Aorta (tissue), 5 donors: ENCODE results near the gene MSS51. TPM values are rescaled to one million over a fixed set of nuclear protein-coding genes. Genes with fewer than 3 reads are reported as not detected.

Experiments used
- ATAC-seq: fragments of 200-7000 bp; cut with Tn5 transposase; one replicate; pipeline ENCODE4 v1.9.1; 2022; ENCODE audit warnings: moderate library complexity; ENCODE audit not compliant: low FRiP score
- DNase-seq, 2 donors: peaks; one replicate each; pipeline ENCODE4 v3.0.0-alpha.2; 2020
- H3K27ac ChIP-seq, 2 donors: one replicate each; pipeline ENCODE4 v1.5.1; 2013; ENCODE audit warnings: low read length in 2 of 2, mild to moderate bottlenecking in 2 of 2, moderate library complexity in 2 of 2, control low read depth in 1 of 2, inconsistent platforms in 1 of 2, low read depth in 1 of 2
- H3K27me3 ChIP-seq, 2 donors: one replicate each; pipeline ENCODE4 v1.6.1; 2013; ENCODE audit warnings: control low read depth in 1 of 2, low read length in 1 of 2, mild to moderate bottlenecking in 1 of 2, moderate library complexity in 1 of 2; ENCODE audit not compliant: insufficient read depth in 2 of 2, control insufficient read depth in 1 of 2
- H3K36me3 ChIP-seq, 2 donors: one replicate each; pipeline ENCODE4 v1.6.1; 2013; ENCODE audit warnings: control low read depth in 1 of 2, low read length in 1 of 2, mild to moderate bottlenecking in 1 of 2; ENCODE audit not compliant: insufficient read depth in 2 of 2, control insufficient read depth in 1 of 2
- H3K4me1 ChIP-seq, 2 donors: one replicate each; pipeline ENCODE4 v1.6.1; 2013; ENCODE audit warnings: low read length in 2 of 2, control low read depth in 1 of 2, mild to moderate bottlenecking in 1 of 2, moderate library complexity in 1 of 2; ENCODE audit not compliant: insufficient read depth in 2 of 2, control insufficient read depth in 1 of 2
- H3K4me3 ChIP-seq, 2 donors: one replicate each; pipeline ENCODE4 v1.5.1; 2013; ENCODE audit warnings: low read length in 2 of 2, control low read depth in 1 of 2, mild to moderate bottlenecking in 1 of 2
- H3K9me3 ChIP-seq: one replicate; pipeline ENCODE4 v1.6.1; 2013; ENCODE audit warnings: mild to moderate bottlenecking, low read length; ENCODE audit not compliant: control insufficient read depth
- WGBS, 2 donors: extraction: QIAGEN DNeasy Blood & Tissue Kit; methylation state at CpG; one replicate each; pipeline ENCODE4 v1.1.7; 2013; 5-methylcytosine and 5-hydroxymethylcytosine counted together
- intact Hi-C, 2 donors: fragments of 100-400 bp; cut with DNase I; formaldehyde crosslinking; loops; one replicate each; pipeline versions ENCODE4 v1.14.2 to v1.15.0; 2022
- polyA plus RNA-seq, 2 donors: library from polyadenylated mRNA; stranded (reverse); fragments of 200-250 nt; gene quantifications; one replicate each; pipeline ENCODE4 v1.2.3, GENCODE V29; 2013
- total RNA-seq, 2 donors: library from RNA; stranded (reverse); fragmentation: NEBNext Ultra II Directional; extraction: Animal tissue kit (Norgen Biotek cat#: 25700); gene quantifications; one replicate each; pipeline ENCODE4 v1.2.1, GENCODE V29; 2021
- donor health status: healthy with polysubstance abuse.
- donor health status: Bipolar disorder and iron deficiency.
- donor health status: DM: no; HTN: no; CAD: no.
- donor health status: DM: no; HTN: no; CAD: no.
- donor health status: DM: yes; HTN: yes; CAD: no.

The MSS51 gene
- total and polyA plus RNA-seq, 4 donors: 1.7 to 6.3 (median 2.3) TPM

DNA sequence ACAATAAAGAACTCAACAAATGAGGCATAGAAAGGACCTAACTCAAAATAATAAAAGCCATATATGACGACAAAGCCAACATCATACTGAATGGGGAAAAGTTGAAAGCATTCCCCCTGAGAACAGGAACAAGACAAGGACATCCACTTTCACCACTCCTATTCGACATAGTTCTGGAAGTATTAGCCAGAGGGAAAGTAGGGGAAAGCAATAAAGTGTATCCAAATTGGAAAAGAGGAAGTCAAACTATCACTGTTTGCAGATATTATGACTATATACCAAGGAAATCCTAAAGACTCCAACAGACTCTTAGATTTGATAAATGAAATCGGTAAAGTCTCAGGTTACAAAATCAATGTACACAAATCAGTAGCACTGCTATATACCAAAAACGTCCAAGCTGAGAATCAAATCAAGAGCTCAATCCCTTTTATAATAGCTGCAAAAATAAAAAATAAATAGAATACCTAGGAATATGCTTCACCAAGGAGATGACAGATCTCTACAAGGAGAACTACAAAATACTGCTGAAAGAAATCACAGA lies 24.3 kb downstream of the MSS51 start:
- H3K27me3 ChIP-seq: no peaks in the 10 kb centered on the region
- no peak overlapping the region for H3K4me3 ChIP-seq
- H3K4me1 ChIP-seq: no peaks in the 10 kb centered on the region
- ATAC-seq: no peak
- H3K9me3 ChIP-seq: no peaks in the 10 kb centered on the region
- WGBS, 2 donors: 77 to 78% methylated on average over 4 of the region's 4 CpGs
- no peak overlapping the region for H3K27ac ChIP-seq
- DNase-seq: no peak
- intact Hi-C loops: no loop called here
- H3K36me3 ChIP-seq: peaks cover 0 to 2% of the 10 kb centered on the region in 2 donors

DNA sequence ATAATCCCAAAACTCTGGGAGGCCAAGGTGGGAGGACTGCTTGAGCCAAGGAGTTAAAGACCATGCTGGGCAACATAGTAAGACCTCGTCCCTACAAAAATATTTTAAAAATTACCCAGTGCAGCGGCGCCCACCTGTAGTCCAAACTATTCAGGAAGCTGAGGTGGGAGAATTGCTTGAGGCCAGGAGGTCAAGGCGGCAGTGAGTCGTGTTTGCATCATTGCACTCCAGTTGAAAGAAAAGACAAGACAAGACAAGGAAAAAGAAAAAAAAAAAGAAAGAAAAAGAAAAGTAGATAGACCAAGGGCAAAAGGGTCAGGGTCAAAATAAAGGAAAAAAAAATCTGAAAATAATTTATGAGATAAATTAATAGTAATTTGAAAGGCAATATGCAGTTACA lies 25.3 kb downstream of the MSS51 start:
- Histone ChIP-seq H3K27ac (no peak overlapping the region), H3K9me3 (no peaks in the 10 kb centered on the region), H3K4me1 (no peaks in the 10 kb centered on the region), H3K4me3 (no peak overlapping the region), H3K36me3 (peaks cover 0 to 2% of the 10 kb centered on the region in 2 donors), H3K27me3 (no peaks in the 10 kb centered on the region)
- intact Hi-C loops: no loop called here
- ATAC-seq (no peak), DNase-seq (no peak)
- 91 to 92% methylated on average over 5 of the region's 5 CpGs for WGBS, 2 donors

DNA sequence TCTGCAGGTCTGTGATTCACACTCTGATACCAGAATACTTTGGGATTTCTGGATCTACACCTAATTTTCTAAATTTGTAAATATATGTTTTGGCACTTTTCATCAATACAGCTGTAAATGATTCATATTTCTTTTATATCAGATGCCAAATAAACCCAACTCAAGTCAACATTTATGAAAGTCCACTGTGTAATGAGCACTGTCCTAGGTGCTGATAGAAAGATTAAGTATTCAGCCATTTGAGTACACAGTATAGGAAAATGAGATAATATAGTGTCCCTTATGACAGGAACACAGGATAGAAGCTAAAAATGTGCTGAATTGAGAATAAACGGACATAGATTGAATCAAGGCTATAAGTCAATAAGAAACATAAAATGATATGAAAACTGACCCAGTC lies 25.9 kb downstream of the MSS51 start:
- no peak overlapping the region for H3K4me3 ChIP-seq
- no peak for DNase-seq
- peaks cover 0 to 2% of the 10 kb centered on the region in 2 donors for H3K36me3 ChIP-seq
- H3K4me1 ChIP-seq: no peaks in the 10 kb centered on the region
- WGBS, 2 donors: 89 to 93% methylated on average over 1 of the region's 1 CpG
- H3K27me3 ChIP-seq: no peaks in the 10 kb centered on the region
- no peaks in the 10 kb centered on the region for H3K9me3 ChIP-seq
- no peak for ATAC-seq
- no peak overlapping the region for H3K27ac ChIP-seq
- intact Hi-C loops: no loop called here

DNA sequence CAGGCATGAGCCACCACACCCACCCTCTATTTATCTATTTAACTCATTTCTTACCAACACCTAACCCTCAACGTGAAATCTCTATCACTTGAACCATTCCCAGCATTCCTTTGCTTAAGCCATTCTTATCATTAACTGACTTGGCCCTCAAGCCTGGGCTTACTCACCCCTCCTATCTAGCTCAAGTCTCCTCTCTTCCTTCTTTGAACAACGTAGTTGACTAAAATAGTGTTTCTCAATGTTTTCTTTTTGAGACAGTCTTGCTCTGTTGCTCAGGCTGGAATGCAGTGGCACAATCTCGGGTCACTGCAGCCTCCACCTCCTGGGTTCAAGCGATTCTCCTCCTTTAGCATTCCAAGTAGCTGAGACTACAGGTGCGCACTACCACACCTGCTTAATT lies 26.5 kb downstream of the MSS51 start:
- Histone ChIP-seq H3K4me3 (no peak overlapping the region), H3K36me3 (peaks cover 0 to 2% of the 10 kb centered on the region in 2 donors), H3K27ac (no peak overlapping the region), H3K4me1 (no peaks in the 10 kb centered on the region), H3K9me3 (no peaks in the 10 kb centered on the region), H3K27me3 (no peaks in the 10 kb centered on the region)
- intact Hi-C loops: no loop called here
- WGBS, 2 donors: 46 to 55% methylated on average over 5 of the region's 5 CpGs
- ATAC-seq (no peak), DNase-seq (no peak)

DNA sequence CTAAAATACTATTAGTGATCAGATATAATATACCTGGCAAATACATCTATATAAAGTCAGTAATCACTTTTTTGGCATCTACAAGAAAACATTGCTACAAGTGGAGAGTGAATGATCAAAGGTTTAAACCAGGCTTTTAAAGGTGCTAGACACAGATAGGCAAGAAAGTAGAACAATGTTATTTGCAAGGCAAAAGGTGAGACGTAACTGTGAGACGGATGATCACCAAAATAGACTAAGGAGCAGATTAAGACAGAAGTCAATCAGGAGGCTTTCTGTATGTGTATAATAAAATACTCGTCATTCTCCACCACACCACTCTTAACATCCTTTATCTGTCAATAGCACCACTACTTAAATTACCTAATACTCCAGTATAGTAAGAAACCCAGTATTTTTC lies 27.8 kb downstream of the MSS51 start:
- no peak overlapping the region for H3K4me3 ChIP-seq
- WGBS, 2 donors: 93 to 94% methylated on average over 3 of the region's 3 CpGs
- peaks cover under 1 to 2% of the 10 kb centered on the region in 2 donors for H3K36me3 ChIP-seq
- H3K9me3 ChIP-seq: no peaks in the 10 kb centered on the region
- H3K4me1 ChIP-seq: no peaks in the 10 kb centered on the region
- no peaks in the 10 kb centered on the region for H3K27me3 ChIP-seq
- DNase-seq (no peak), ATAC-seq (no peak)
- no peak overlapping the region for H3K27ac ChIP-seq
- intact Hi-C loops: no loop called here

DNA sequence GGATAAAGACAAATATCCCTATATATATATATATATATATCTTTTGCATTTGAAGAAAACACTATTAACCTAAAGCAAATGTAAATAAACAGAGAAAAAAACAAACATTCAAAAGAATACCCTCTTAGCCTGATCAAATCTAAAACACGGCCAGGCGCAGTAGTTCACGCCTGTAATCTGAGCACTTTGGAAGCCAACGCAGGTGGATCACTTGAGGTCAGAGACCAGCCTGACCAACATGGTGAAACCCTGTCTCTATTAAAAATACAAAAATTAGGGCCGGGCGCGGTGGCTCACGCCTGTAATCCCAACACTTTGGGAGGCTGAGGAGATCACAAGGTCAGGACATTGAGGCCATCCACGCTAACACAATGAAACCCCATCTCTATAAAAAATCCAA lies 28.7 kb downstream of the MSS51 start:
- WGBS, 2 donors: 96% methylated on average over 9 of the region's 9 CpGs
- H3K36me3 ChIP-seq: peaks cover 2% of the 10 kb centered on the region in 2 donors
- intact Hi-C loops: no loop called here
- no peak overlapping the region for H3K27ac ChIP-seq
- no peak for DNase-seq
- ATAC-seq: no peak
- no peaks in the 10 kb centered on the region for H3K9me3 ChIP-seq
- H3K4me3 ChIP-seq: no peak overlapping the region
- no peaks in the 10 kb centered on the region for H3K4me1 ChIP-seq
- H3K27me3 ChIP-seq: no peaks in the 10 kb centered on the region

DNA sequence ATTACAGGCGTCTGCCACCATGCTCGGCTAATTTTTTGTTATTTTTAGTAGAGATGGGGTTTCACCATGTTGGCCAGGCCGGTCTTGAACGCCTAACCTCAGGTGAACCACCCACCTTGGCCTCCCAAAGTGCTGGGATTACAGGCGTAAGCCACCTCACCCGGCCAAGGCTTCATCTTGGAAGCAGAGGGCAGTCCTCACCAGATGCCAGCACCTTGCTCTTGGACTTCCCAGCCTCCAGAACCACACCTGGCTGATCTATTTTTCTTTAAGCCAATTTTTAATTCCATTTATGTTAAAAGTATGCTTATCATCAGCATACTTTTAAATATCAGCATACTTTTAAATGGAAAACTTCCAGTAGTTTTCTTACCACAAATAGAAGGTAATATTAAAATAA lies 31.7 kb downstream of the MSS51 start:
- no peak overlapping the region for H3K4me3 ChIP-seq
- H3K27ac ChIP-seq: no peak overlapping the region
- DNase-seq: no peak
- H3K36me3 ChIP-seq: peaks cover 2 to 3% of the 10 kb centered on the region in 2 donors
- no peak for ATAC-seq
- no peaks in the 10 kb centered on the region for H3K9me3 ChIP-seq
- H3K27me3 ChIP-seq: no peaks in the 10 kb centered on the region
- WGBS, 2 donors: 93 to 98% methylated on average over 6 of the region's 6 CpGs
- H3K4me1 ChIP-seq: no peaks in the 10 kb centered on the region
- intact Hi-C loops: no loop called here

DNA sequence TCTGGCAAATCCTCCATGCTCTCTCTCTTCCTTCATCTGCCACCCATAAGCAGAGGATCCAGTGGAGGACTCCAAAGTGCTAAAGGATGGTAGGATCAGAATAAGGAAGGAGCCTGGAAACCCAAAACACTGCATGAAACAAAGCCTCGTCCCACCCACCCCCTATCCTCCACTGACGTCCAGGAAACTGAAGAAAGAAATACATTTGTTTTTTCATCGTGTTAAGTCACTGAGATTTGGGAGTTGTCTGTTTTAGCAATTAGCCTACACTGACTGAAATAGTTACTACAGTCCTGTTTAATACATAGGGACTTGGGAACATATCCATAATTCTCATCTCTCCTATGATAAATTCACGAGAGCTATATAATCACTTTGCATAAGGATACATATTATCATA lies 34.3 kb downstream of the MSS51 start:
- no peaks in the 10 kb centered on the region for H3K9me3 ChIP-seq
- H3K4me1 ChIP-seq: no peaks in the 10 kb centered on the region
- no peaks in the 10 kb centered on the region for H3K27me3 ChIP-seq
- ATAC-seq (no peak), DNase-seq (no peak)
- WGBS, 2 donors: 64 to 74% methylated on average over 4 of the region's 4 CpGs
- no peak overlapping the region for H3K4me3 ChIP-seq
- intact Hi-C loops: no loop called here
- H3K36me3 ChIP-seq: peaks cover 3 to 5% of the 10 kb centered on the region in 2 donors
- no peak overlapping the region for H3K27ac ChIP-seq

DNA sequence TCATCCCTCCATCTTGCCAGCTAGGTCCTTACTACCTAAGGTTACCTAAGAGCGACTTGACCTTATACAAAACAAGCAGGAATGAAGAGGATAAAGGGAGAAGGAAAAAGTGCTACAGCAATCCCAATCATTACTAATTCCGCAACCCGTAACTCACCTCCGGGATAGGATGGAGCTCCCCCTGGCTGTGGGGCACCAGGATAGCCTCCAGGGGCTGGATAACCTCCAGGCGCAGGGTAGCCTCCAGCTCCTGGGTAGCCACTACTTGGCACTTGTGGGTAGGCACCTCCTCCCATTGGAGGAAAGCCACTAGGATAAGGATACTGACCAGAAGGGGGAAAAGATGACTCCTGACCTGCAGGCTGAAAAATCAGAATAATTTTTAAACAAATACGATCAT lies 35.3 kb downstream of the MSS51 start:
- no peak for DNase-seq
- H3K9me3 ChIP-seq: no peaks in the 10 kb centered on the region
- H3K4me1 ChIP-seq: no peaks in the 10 kb centered on the region
- H3K27me3 ChIP-seq: no peaks in the 10 kb centered on the region
- 97% methylated on average over 6 of the region's 6 CpGs for WGBS, 2 donors
- intact Hi-C loops: no loop called here
- ATAC-seq: no peak
- H3K36me3 ChIP-seq: peaks cover 3 to 5% of the 10 kb centered on the region in 2 donors
- no peak overlapping the region for H3K27ac ChIP-seq
- no peak overlapping the region for H3K4me3 ChIP-seq
